ENCODE data around the gene SCLY.

Gene SCLY

DNA sequence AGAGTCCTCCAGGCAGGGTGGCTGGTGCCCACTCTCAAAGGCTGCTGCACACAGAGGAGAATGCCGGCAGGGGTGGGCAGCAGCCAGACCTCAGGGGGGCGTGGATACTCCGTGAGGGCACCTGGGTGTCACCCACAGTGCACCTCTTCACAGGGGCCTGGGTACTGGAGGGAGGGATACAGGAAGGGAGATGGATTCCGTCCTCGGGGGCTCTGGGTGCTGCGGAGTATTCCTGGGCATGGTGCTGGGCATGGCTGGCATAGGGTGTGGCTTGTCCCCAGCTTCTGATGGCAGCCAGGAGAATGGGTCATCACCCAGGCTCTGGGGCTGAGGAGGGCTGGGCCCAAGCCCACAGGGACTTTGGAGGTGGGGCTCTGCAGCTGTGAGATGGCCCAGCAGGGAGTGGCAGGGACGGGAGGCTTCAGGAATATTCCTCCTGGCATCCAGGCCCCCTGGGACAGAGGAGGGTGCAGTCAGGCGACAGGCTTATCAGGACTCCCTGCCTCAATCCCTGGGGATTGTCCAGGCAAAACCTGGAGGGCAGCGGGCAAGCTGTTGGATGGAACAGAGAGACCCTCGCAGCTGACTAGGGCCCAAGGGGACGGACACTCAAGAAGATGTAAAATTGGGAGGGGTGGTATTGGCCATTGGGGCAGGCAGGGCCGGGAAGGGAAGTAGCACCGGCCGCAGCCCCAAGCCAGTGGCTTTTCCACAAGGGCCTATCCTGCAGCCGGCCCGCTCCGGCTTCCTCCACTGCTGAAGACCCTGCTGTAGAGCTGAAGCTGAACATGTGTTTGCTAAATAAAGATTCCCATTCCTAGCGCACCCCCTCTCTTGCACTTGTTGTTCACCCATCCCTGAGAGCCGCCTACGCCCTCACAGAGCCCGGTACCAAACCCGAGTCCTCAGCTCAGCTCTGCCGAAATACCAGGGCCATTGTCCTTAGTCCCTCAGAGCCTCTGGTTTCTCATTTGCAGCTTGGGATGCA is 72.0 kb downstream of the SCLY start:
- no CpG with 5 or more reads among the region's 23 CpGs for WGBS (ENCODE audit: insufficient coverage, insufficient read length)
- H3K4me1 ChIP-seq (ENCODE audit: control insufficient read depth, insufficient read depth, low read length) = peaks cover 6% of the 10 kb centered on the region; the same call in 1 of the 2 replicates
- no peaks in the 10 kb centered on the region for H3K36me3 ChIP-seq (ENCODE audit: control insufficient read depth, insufficient read depth, low read length)
- DNase-seq (ENCODE audit: low read depth, low spot score) = no peak
- no peak overlapping the region for H3K27ac ChIP-seq (ENCODE audit: low read length)
- H3K9me3 ChIP-seq (ENCODE audit: control insufficient read depth, insufficient read depth, low read length) = no peaks in the 10 kb centered on the region
- H3K4me3 ChIP-seq (ENCODE audit: low read length) = no peak overlapping the region
- H3K27me3 ChIP-seq (ENCODE audit: control insufficient read depth, insufficient read depth, low read length) = no peaks in the 10 kb centered on the region

DNA sequence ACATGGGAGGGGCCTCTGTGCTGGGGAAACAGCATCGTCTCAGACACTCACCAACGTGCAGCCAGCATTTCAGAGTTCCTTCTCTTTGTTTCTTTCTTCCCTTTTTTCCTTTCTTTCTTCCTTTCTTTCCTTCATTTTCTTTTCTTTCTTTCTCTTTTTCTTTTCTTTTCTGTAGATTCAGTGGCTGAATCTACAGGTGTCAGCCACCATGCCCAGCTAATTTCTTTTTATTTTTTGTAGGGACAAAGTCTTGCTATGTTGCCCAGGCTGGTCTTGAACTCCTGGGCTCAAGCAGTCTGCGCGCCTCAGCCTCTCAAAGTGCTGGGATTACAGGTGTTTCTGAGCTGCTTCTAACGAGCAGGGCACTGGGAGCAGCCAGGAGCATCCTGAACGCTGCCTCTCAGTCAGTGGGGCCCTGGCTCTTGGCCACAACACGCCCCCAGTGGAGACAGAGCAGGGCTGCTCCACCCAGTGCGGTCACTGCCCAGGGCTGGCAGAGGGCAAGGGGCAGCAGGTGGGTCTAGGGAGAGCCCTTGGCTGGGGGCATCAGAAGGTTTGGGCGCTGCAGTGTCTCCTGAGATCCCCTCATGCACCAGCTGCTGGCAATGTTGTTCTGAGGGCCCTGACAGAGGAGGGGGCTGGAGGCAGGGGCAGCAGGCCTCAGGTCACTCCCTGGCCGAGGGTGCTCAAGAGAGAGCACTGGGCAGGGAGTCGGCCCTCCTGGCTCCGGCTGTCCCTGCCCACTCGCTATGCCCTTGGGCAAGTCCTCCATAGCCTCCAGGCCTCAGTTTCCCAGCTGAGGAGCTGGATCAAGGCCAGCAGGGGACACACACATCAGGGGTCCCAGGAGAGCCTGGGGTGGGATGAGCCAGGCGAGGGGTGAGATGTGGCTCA is 72.9 kb downstream of the SCLY start:
- no peak overlapping the region for H3K4me3 ChIP-seq (ENCODE audit: low read length)
- H3K4me1 ChIP-seq (ENCODE audit: control insufficient read depth, insufficient read depth, low read length) = 0 out of 2 replicates have a peak, but pooled peaks cover 1% of the 10 kb centered on the region
- no peaks in the 10 kb centered on the region for H3K36me3 ChIP-seq (ENCODE audit: control insufficient read depth, insufficient read depth, low read length)
- no peak for DNase-seq (ENCODE audit: low read depth, low spot score)
- no peaks in the 10 kb centered on the region for H3K27me3 ChIP-seq (ENCODE audit: control insufficient read depth, insufficient read depth, low read length)
- H3K27ac ChIP-seq (ENCODE audit: low read length) = no peak overlapping the region
- no CpG with 5 or more reads among the region's 14 CpGs for WGBS (ENCODE audit: insufficient coverage, insufficient read length)
- no peaks in the 10 kb centered on the region for H3K9me3 ChIP-seq (ENCODE audit: control insufficient read depth, insufficient read depth, low read length)

DNA sequence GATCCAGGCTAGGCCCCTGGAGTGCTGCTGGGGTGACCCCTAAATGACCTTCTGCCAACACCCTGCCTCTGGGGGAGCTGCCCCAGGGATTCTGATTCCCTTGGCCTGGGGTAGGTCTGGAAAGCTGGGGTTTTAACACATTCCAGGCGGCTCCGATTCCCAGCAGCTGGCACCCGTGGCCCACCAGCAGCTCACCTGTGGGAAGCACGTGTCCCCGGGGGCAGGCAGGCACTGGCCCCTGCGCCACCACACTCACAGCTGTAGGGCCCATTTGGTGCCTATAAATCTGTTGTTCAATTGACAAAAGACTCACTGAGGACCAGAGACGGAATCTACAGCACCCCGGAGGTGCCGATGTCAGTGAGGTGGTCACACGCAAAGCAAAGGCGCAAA is 73.6 kb downstream of the SCLY start:
- H3K36me3 ChIP-seq (ENCODE audit: control insufficient read depth, insufficient read depth, low read length) = no peaks in the 10 kb centered on the region
- no peak for DNase-seq (ENCODE audit: low read depth, low spot score)
- H3K4me1 ChIP-seq (ENCODE audit: control insufficient read depth, insufficient read depth, low read length) = no peaks in the 10 kb centered on the region
- H3K27me3 ChIP-seq (ENCODE audit: control insufficient read depth, insufficient read depth, low read length) = no peaks in the 10 kb centered on the region
- no peak overlapping the region for H3K27ac ChIP-seq (ENCODE audit: low read length)
- H3K4me3 ChIP-seq (ENCODE audit: low read length) = no peak overlapping the region
- no peaks in the 10 kb centered on the region for H3K9me3 ChIP-seq (ENCODE audit: control insufficient read depth, insufficient read depth, low read length)
- WGBS (ENCODE audit: insufficient coverage, insufficient read length) = no CpG with 5 or more reads among the region's 11 CpGs

DNA sequence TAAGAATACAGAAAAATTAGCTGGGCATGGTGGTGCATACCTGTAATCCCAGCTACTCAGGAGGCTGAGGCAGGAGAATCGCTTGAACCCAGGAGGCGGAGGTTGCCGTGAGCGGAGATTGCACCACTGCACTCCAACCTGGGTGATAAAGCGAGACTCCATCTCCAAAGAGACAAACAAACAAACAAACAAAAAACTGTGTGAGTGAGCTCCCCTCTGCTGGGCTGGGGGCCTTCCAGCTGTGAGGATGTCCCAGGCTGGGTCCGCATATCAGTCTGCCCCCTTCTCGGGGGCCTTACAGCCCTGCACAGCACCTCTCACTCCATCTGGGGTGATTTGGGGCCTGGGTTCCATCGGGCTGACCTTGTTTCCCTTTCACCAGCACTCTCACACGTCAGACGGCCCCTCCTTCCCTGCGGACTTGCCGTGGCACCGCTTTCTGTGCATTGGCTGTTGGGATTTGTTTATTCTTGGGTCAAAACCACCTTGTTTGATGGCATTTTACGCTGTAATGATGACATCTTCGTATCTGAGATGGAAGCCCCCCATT is 74.9 kb downstream of the SCLY start:
- DNase-seq (ENCODE audit: low read depth, low spot score) = no peak
- Histone ChIP-seq H3K9me3 (ENCODE audit: control insufficient read depth, insufficient read depth, low read length) (no peaks in the 10 kb centered on the region), H3K36me3 (ENCODE audit: control insufficient read depth, insufficient read depth, low read length) (no peaks in the 10 kb centered on the region), H3K27me3 (ENCODE audit: control insufficient read depth, insufficient read depth, low read length) (no peaks in the 10 kb centered on the region), H3K27ac (ENCODE audit: low read length) (no peak overlapping the region), H3K4me1 (ENCODE audit: control insufficient read depth, insufficient read depth, low read length) (no peaks in the 10 kb centered on the region), H3K4me3 (ENCODE audit: low read length) (no peak overlapping the region)
- WGBS (ENCODE audit: insufficient coverage, insufficient read length) = no CpG with 5 or more reads among the region's 15 CpGs

DNA sequence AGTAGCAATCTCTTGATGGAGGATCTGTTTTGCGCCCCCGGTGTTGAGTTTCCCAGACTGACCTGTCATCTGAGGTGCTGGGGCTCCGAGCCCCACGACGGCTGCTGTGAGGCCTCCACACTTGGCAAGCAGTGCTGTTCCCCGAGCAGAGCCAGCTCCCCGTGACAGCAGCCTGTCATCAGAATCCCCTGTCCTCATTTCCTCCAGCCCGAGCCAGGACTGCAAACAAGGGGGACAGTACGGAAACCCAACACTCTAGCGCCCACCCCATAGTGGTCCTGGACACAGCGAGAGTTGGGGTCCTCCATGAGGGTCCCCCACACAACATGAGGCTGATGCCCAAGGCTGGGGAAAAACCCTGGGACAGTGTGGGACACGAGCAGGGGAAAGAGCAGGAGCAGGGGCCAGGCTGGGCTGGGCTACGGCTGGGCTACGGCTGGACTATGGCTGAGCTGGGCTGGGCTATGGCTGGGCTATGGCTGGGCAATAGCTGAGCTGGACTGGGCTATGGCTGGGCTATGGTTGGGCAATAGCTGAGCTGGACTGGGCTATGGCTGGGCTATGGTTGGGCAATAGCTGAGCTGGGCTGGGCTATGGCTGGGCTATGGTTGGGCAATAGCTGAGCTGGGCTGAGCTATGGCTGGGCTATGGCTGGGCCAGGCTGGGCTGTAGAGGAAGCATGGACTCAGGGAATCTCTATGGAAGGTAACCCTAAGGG is 76.2 kb downstream of the SCLY start:
- no peaks in the 10 kb centered on the region for H3K36me3 ChIP-seq (ENCODE audit: control insufficient read depth, insufficient read depth, low read length)
- WGBS (ENCODE audit: insufficient coverage, insufficient read length) = no CpG with 5 or more reads among the region's 14 CpGs
- H3K27ac ChIP-seq (ENCODE audit: low read length) = no peak overlapping the region
- H3K4me3 ChIP-seq (ENCODE audit: low read length) = no peak overlapping the region
- no peaks in the 10 kb centered on the region for H3K9me3 ChIP-seq (ENCODE audit: control insufficient read depth, insufficient read depth, low read length)
- no peak for DNase-seq (ENCODE audit: low read depth, low spot score)
- H3K4me1 ChIP-seq (ENCODE audit: control insufficient read depth, insufficient read depth, low read length) = no peaks in the 10 kb centered on the region
- no peaks in the 10 kb centered on the region for H3K27me3 ChIP-seq (ENCODE audit: control insufficient read depth, insufficient read depth, low read length)

DNA sequence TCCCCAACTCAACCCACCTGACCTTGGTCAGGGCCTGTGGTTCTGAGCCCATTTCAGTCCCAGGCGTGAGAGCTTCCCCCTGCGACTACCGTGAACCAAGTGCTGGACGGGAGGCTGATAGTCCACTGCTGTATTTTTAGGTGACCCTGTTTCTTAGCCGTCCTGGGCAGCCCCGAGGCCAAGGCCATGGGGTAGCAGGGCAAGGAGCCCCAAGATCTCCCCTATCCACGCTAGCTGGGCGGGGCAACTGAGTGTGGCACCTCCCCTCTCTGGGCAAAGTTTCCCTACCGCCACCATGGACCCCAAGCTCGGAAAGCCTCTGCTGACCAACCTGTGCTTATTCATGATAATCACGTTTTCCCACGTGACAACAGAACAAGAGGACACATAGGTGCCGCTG is 77.1 kb downstream of the SCLY start:
- Histone ChIP-seq H3K4me1 (ENCODE audit: control insufficient read depth, insufficient read depth, low read length) (peaks cover 2% of the 10 kb centered on the region; the same call in 1 of the 2 replicates), H3K9me3 (ENCODE audit: control insufficient read depth, insufficient read depth, low read length) (no peaks in the 10 kb centered on the region), H3K27ac (ENCODE audit: low read length) (no peak overlapping the region), H3K36me3 (ENCODE audit: control insufficient read depth, insufficient read depth, low read length) (no peaks in the 10 kb centered on the region), H3K27me3 (ENCODE audit: control insufficient read depth, insufficient read depth, low read length) (no peaks in the 10 kb centered on the region), H3K4me3 (ENCODE audit: low read length) (no peak overlapping the region)
- WGBS (ENCODE audit: insufficient coverage, insufficient read length) = no CpG with 5 or more reads among the region's 13 CpGs
- no peak for DNase-seq (ENCODE audit: low read depth, low spot score)

DNA sequence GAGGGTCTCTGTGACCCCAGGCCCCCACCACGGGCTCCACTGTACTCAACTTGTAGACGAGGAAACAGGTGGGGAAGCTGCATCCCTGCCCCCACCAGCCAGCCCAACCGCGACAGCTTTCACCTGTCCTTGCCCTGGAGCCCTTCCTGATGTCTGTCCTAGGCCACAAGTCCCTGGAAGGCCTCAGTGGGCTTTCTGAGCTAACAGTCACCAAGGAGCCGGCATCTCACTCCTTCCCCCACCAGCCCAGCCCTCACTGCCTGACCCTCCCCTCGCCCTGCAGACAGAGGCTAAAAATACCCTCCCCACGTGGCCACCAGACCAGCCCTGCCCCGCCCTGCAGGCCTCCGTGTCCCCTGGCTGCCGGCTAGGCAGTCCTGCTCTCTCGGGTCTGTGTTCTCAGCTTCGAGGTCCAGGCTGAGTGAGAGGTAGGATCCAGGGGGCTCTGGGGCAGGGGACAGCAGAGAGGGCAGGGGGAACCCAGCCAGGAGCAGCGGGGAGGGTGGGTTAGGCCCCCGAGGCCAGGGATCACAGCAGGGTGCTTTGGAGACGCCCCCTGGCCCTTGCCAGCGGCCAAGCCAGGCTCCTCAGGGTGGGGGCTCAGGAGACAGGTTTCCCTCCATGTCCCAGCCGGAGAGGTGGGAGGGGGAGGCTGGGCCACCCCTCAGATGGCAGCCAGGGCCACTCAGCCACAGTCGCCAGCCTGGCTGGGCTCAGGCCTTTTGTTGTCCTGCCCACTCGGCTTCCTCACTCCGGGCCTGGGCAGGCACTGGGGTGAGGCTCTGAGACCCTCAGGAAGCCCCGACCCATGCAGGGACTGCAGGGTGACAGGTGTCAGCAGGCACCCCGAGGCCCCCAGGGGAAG is 77.8 kb downstream of the SCLY start, which contains the start of gene KLHL30:
KLHL30 (plus strand) TSS at position 338 of the 865 bp plus-strand sequence. CDS start 2,087 bp downstream, outside the sequence.
- peaks cover 2% of the 10 kb centered on the region; the same call in 1 of the 2 replicates for H3K4me1 ChIP-seq (ENCODE audit: control insufficient read depth, insufficient read depth, low read length)
- WGBS (ENCODE audit: insufficient coverage, insufficient read length) = no CpG with 5 or more reads among the region's 22 CpGs

DNA sequence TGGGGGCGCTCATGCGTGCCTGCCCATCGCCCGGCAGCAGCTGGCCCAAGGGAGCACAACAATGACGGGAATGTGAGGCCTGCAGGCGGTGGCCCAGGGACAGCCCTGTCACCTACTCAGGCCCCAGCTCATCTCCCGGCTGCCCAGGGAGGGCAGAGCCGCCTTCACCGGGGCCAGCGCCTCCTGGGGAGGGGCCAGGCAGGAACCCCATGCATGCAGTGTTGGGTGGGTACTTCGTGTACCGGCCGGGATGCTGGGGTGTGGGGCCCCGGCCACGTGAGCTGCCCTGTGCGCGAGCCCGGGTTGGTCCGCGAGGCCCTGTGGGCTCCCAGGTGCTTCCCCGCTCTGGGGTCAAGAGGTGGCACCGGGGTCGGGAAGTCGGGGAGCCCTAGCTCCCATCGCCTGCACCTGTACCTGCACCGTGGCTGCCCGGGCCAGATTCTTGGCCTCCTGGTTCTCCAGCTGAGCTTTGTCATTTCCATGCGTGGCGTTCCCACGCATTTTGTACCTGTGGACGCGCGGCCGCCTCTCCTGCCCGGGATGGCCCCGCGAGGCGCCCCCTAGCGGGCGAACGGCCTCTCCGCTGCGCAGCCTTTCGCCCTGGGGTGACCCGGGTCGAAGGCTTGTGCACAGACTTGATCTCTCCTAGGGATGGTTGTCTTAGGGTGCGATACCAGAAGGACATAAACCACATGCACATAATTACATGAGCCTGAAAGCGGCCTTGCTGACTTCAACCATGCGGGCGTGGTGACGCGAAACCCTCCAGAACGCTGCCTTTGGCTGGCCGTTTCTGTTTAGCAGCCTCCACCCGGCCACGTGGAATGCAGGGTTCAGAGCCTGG is 78.6 kb downstream of the SCLY start:
- no peaks in the 10 kb centered on the region for H3K36me3 ChIP-seq (ENCODE audit: control insufficient read depth, insufficient read depth, low read length)
- DNase-seq (ENCODE audit: low read depth, low spot score) = no peak
- H3K27ac ChIP-seq (ENCODE audit: low read length) = no peak overlapping the region
- H3K27me3 ChIP-seq (ENCODE audit: control insufficient read depth, insufficient read depth, low read length) = no peaks in the 10 kb centered on the region
- WGBS (ENCODE audit: insufficient coverage, insufficient read length) = no CpG with 5 or more reads among the region's 56 CpGs
- peaks cover 2% of the 10 kb centered on the region; the same call in 1 of the 2 replicates for H3K4me1 ChIP-seq (ENCODE audit: control insufficient read depth, insufficient read depth, low read length)
- no peak overlapping the region for H3K4me3 ChIP-seq (ENCODE audit: low read length)
- no peaks in the 10 kb centered on the region for H3K9me3 ChIP-seq (ENCODE audit: control insufficient read depth, insufficient read depth, low read length)

More for the DNA sequence above, 77.8 kb downstream of the SCLY start, which contains the start of gene KLHL30:
- H3K27me3 ChIP-seq (ENCODE audit: control insufficient read depth, insufficient read depth, low read length) = no peaks in the 10 kb centered on the region
- no peaks in the 10 kb centered on the region for H3K9me3 ChIP-seq (ENCODE audit: control insufficient read depth, insufficient read depth, low read length)
- H3K36me3 ChIP-seq (ENCODE audit: control insufficient read depth, insufficient read depth, low read length) = no peaks in the 10 kb centered on the region
- no peak for DNase-seq (ENCODE audit: low read depth, low spot score)
- no peak within 1 kb of the TSS for H3K4me3 ChIP-seq (ENCODE audit: low read length)
- H3K27ac ChIP-seq (ENCODE audit: low read length) = no peak within 1 kb of the TSS
